Testis (tissue), 3 donors: Measurements from ENCODE around the gene KIR2DL3. TPM values are rescaled to one million over a fixed set of nuclear protein-coding genes. Genes with fewer than 3 reads are reported as not detected.
"Not testable (repeated sequence)": the region's sequence is repeated elsewhere in the genome, so short reads cannot be mapped to it uniquely, and the experiment has no call there.

Experiments
- DNase-seq: peaks from one replicate; pipeline ENCODE4 v3.0.0-alpha.2; 2019
- H3K27ac ChIP-seq, 2 donors: fragments of 200-600 bp; sonication (generic); one replicate each; pipeline ENCODE4 v1.5.1; 2019
- H3K27me3 ChIP-seq: fragments of 200-600 bp; sonication (generic); one replicate; pipeline ENCODE4 v1.5.1; 2019
- H3K36me3 ChIP-seq: fragments of 200-600 bp; sonication (generic); one replicate; pipeline ENCODE4 v1.5.1; 2017; ENCODE audit warnings: low read depth; ENCODE audit errors: missing control alignments
- H3K4me1 ChIP-seq: fragments of 200-600 bp; sonication (generic); one replicate; pipeline ENCODE4 v1.5.1; 2019
- H3K4me3 ChIP-seq, 2 donors: fragments of 200-600 bp; sonication (generic); one replicate each; pipeline ENCODE4 v1.5.1; 2017 to 2019
- H3K9me3 ChIP-seq: fragments of 200-600 bp; sonication (generic); one replicate; pipeline ENCODE4 v1.5.1; 2017
- POLR2A ChIP-seq: fragments of 450-650 bp; IDR thresholded peaks from one replicate; pipeline ENCODE4 v1.6.1; 2017; ENCODE audit warnings: antibody characterized with exemption, mild to moderate bottlenecking, moderate library complexity
- WGBS, 2 donors: methylation state at CpG; one replicate each; pipeline ENCODE4 v1.1.5; 2018; 5-methylcytosine and 5-hydroxymethylcytosine counted together
- intact Hi-C: fragments of 100-400 bp; cut with DNase I; formaldehyde crosslinking; loops from one replicate; pipeline ENCODE4 v1.15.1; 2023; ENCODE audit warnings: low total_unique reads
- polyA plus RNA-seq: library from polyadenylated mRNA; stranded (reverse); fragments of 350-450 nt; fragmentation: Illumina TruSeq; extraction: RNeasy Lipid Tissue Mini Kit (QIAGEN cat#74804); gene quantifications from one replicate; pipeline ENCODE4 v1.2.3, GENCODE V29; 2014; ENCODE audit warnings: low read depth, low replicate concordance; ENCODE audit not compliant: insufficient read depth
- total RNA-seq, 2 donors: library from RNA; depleted of rRNA; stranded (reverse); fragments of >200 nt; gene quantifications; one replicate each; pipeline ENCODE4 v1.2.3, GENCODE V29; 2016
- TF ChIP-seq, protein P1 (sequence below), 3 experiments: fragments of 450-650 bp in 2 of 3; fragments of 200-600 bp in 1 of 3; sonication (generic) in 1 of 3; IDR thresholded peaks; one replicate each; pipeline ENCODE4 v1.5.1; 2016 to 2019; ENCODE audit warnings: antibody characterized with exemption in 3 of 3, mild to moderate bottlenecking in 2 of 3, moderate library complexity in 1 of 3

The KIR2DL3 gene
- total and polyA plus RNA-seq, 3 donors from 2014 or later = not detected

DNA sequence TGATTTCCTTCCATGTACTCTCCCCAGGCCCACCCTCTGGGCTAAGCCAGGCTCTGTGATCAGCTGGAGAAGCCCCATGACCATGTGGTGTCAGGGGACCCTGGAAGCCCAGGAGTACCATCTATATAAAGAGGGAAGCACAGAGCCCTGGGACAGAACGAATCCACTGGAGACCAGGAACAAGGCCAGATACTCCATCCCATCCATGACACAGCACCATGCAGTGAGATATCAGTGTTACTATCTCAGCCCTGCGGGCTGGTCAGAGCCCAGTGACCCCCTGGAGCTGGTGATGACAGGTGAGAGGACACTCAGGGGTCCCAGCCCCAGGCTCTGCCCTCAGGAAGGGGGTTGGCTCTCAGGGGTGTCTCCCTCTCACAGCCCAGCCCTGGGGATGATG is 41.5 kb upstream of the KIR2DL3 start:
- H3K4me3 ChIP-seq = no peak overlapping the region
- no peak overlapping the region for H3K27ac ChIP-seq
- no peaks in the 10 kb centered on the region for H3K27me3 ChIP-seq
- no peaks in the 10 kb centered on the region for H3K4me1 ChIP-seq
- TF ChIP-seq POLR2A = no peak
- no peaks in the 10 kb centered on the region for H3K36me3 ChIP-seq
- WGBS, 2 donors = 27% methylated on average over 2 of the region's 2 CpGs; no CpG with 5 or more reads in 1 of the 2 donors
- intact Hi-C loops = no loop called here
- no peaks in the 10 kb centered on the region for H3K9me3 ChIP-seq
- no peak for DNase-seq

GRCh38 chr19:54697716-54698115 is 40.6 kb upstream of the KIR2DL3 start:
- intact Hi-C loops = not testable (repeated sequence)
- WGBS, 2 donors = 88 to 89% methylated on average over 3 to 11 of the region's 13 CpGs

DNA sequence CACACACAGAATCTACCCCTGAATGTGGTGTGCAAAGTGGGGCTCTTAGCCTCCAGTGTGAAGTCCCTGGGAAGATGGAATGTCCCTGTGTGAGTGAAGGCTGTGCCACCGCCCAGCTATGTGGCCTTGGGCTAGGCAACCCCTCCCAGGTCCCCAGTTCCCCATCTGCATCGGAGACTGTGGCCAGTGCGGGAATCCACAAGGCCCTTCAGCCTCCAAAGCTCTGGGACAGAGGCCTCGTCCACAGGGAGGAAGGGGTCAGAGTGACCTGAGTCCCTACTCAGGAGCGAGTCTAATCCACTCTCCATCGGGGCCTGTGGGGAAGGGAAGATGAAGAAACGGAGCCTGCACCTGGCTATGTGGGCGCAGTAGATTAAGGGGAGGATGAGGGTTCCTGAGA is 33.4 kb upstream of the KIR2DL3 start:
- Histone ChIP-seq H3K36me3 (no peaks in the 10 kb centered on the region), H3K4me1 (no peaks in the 10 kb centered on the region), H3K27me3 (no peaks in the 10 kb centered on the region), H3K27ac (no peak overlapping the region), H3K9me3 (no peaks in the 10 kb centered on the region), H3K4me3 (no peak overlapping the region)
- no peak for DNase-seq
- TF ChIP-seq POLR2A = no peak
- TF ChIP-seq, protein P1, sequence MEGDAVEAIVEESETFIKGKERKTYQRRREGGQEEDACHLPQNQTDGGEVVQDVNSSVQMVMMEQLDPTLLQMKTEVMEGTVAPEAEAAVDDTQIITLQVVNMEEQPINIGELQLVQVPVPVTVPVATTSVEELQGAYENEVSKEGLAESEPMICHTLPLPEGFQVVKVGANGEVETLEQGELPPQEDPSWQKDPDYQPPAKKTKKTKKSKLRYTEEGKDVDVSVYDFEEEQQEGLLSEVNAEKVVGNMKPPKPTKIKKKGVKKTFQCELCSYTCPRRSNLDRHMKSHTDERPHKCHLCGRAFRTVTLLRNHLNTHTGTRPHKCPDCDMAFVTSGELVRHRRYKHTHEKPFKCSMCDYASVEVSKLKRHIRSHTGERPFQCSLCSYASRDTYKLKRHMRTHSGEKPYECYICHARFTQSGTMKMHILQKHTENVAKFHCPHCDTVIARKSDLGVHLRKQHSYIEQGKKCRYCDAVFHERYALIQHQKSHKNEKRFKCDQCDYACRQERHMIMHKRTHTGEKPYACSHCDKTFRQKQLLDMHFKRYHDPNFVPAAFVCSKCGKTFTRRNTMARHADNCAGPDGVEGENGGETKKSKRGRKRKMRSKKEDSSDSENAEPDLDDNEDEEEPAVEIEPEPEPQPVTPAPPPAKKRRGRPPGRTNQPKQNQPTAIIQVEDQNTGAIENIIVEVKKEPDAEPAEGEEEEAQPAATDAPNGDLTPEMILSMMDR (IDR thresholded peaks at IDR 0.05) = no peak
- 71 to 81% methylated on average over 5 to 8 of the region's 8 CpGs for WGBS, 2 donors
- intact Hi-C loops = no loop called here

More at GRCh38 chr19:54697716-54698115, 40.6 kb upstream of the KIR2DL3 start:
- H3K27ac ChIP-seq, H3K4me3 ChIP-seq, DNase-seq, H3K9me3 ChIP-seq, H3K27me3 ChIP-seq, H3K4me1 ChIP-seq, H3K36me3 ChIP-seq: not testable (repeated sequence)

GRCh38 chr19:54707962-54708361 is 30.4 kb upstream of the KIR2DL3 start:
- H3K4me1 ChIP-seq = no peaks in the 10 kb centered on the region
- 78 to 85% methylated on average over 2 to 4 of the region's 4 CpGs for WGBS, 2 donors
- DNase-seq = no peak
- H3K9me3 ChIP-seq = no peaks in the 10 kb centered on the region
- no peak overlapping the region for H3K27ac ChIP-seq
- H3K36me3 ChIP-seq = no peaks in the 10 kb centered on the region
- intact Hi-C loops = no loop called here
- TF ChIP-seq, protein P1 (IDR thresholded peaks at IDR 0.05) = no peak
- TF ChIP-seq POLR2A = no peak
- H3K4me3 ChIP-seq = no peak overlapping the region
- H3K27me3 ChIP-seq = no peaks in the 10 kb centered on the region

- intact Hi-C loops = no loop called here
- H3K4me3 ChIP-seq = no peak overlapping the region
Measured at GRCh38 chr19:54708781-54709180, 29.5 kb upstream of the KIR2DL3 start.

More at GRCh38 chr19:54708781-54709180, 29.5 kb upstream of the KIR2DL3 start:
- H3K9me3 ChIP-seq = no peaks in the 10 kb centered on the region
- no peak for DNase-seq
- no peaks in the 10 kb centered on the region for H3K4me1 ChIP-seq
- TF ChIP-seq, protein P1 (IDR thresholded peaks at IDR 0.05) = no peak
- no peak for TF ChIP-seq POLR2A
- H3K27me3 ChIP-seq = no peaks in the 10 kb centered on the region
- no peak overlapping the region for H3K27ac ChIP-seq
- no peaks in the 10 kb centered on the region for H3K36me3 ChIP-seq
- WGBS, 2 donors = 85% methylated on average over 7 of the region's 7 CpGs; no CpG with 5 or more reads in 1 of the 2 donors
